ENCODE results near the gene TOMM40. TPM values are rescaled to one million over a fixed set of nuclear protein-coding genes. Genes with fewer than 3 reads are reported as not detected.

The TOMM40 gene
- 57.4 and 71.2 TPM in 2 replicates for total RNA-seq

DNA sequence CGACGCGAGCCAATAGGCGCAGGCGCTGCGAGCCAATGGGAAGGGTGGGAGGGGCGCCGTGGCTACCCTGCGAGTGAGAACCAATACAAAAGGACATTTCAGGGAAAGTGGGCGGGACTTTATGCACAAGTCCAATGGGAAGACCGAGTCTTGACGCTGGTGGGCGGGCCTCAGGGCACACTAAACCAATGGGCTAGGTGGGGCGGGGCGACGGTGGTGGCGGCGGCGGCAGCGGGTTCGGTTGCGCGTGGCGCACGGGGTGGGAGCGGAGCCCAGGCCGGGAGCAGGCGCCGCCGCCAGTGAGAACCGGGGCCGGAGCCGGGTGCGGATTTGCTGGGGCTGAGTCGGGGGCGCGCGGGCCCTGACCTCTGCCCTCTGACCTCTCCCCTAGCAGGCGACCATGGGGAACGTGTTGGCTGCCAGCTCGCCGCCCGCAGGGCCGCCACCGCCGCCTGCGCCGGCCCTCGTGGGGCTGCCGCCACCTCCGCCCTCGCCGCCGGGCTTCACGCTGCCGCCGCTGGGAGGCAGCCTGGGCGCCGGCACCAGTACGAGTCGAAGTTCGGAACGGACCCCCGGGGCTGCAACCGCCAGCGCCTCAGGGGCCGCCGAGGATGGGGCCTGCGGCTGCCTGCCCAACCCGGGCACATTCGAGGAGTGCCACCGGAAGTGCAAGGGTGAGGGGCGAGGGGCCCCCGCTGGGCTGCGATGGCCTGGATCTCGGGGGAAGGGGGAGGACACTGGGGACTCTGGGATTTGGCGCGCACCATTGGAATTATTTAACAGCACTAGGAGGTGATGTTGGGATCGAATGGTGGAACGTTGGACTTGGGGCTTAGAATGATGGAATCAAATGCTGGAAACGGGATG lies at the start of gene TOMM40:
TOMM40 (plus strand) TSS at position 239 of the 867 bp plus-strand sequence; CDS start at position 401, 162 bp downstream.

DNA sequence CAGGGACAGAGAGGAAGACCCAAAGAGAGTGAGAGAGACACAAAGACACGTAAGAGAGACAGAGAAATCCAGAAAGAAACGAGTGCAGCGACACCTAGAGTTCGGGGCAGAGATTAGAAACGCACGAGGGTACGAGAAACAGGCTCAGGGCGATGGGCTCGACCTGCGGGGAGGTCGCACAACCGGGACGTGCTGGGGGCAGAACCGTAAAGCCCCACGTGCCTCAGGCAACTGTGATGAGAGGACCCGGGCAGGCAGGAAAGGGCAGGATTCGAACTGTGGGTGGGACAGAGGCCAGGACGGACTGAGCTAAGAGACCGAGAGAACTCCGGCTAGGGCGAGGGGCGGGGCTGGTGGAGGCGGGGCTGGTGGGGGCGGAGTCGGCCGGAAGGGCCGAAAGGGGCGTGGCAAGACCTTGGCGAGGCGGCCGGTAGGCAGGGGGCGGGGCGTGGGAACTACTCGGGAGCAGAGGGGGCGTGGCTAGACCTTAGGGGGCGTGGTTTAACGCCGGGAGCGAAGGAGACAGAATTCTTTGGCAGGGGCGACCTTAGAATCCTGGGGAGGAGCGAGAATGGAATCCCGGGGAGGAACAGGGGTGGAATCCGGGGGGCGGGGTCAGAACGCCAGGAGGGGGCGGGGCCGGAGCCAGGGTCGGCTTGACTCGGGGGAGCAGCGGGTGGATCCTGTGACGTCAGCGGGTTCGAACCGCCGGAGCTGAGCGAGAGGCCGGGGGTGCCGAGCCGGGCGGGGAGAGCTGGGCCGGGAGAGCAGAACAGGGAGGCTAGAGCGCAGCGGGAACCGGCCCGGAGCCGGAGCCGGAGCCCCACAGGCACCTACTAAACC lies 45.2 kb upstream of the TOMM40 start, which contains the start of gene NECTIN2:
NECTIN2 (plus strand) TSS at position 686 of the 843 bp plus-strand sequence. CDS start 229 bp downstream, outside the sequence.

DNA sequence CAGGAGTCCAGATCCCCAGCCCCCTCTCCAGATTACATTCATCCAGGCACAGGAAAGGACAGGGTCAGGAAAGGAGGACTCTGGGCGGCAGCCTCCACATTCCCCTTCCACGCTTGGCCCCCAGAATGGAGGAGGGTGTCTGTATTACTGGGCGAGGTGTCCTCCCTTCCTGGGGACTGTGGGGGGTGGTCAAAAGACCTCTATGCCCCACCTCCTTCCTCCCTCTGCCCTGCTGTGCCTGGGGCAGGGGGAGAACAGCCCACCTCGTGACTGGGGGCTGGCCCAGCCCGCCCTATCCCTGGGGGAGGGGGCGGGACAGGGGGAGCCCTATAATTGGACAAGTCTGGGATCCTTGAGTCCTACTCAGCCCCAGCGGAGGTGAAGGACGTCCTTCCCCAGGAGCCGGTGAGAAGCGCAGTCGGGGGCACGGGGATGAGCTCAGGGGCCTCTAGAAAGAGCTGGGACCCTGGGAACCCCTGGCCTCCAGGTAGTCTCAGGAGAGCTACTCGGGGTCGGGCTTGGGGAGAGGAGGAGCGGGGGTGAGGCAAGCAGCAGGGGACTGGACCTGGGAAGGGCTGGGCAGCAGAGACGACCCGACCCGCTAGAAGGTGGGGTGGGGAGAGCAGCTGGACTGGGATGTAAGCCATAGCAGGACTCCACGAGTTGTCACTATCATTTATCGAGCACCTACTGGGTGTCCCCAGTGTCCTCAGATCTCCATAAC lies 14.5 kb downstream of the TOMM40 start, which contains the start of gene APOE:
APOE (plus strand) TSS at position 360 of the 724 bp plus-strand sequence. CDS start 829 bp downstream, outside the sequence.

DNA sequence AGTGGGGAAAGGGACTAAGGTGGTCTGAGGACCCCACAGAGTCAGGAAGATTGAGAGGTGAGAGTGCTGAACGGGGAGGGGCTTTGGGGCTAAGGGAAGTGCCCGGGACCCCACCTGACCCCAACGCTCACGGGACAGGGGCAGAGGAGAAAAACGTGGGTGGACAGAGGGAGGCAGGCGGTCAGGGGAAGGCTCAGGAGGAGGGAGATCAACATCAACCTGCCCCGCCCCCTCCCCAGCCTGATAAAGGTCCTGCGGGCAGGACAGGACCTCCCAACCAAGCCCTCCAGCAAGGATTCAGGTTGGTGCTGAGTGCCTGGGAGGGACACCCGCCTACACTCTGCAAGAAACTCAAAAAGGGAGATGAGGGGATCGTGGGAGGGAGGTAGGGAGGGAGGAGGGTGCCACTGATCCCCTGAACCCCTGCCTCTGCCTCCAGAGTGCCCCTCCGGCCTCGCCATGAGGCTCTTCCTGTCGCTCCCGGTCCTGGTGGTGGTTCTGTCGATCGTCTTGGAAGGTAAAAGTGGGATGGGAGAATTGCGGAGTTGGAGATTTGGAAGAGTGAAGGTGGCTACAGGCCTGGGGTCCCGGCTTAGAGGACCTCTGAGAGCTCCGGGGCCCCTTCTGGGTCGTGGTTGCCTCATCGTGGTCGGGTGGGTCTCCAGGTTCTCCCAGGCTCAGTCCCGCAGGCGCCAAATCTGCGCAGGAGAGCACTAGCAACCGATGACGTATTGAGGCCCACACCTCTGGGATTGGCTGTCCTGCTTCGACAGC lies 23.6 kb downstream of the TOMM40 start, which contains the start of gene APOC1:
APOC1 (plus strand) TSS at position 176 of the 774 bp plus-strand sequence; CDS start at position 460, 284 bp downstream.

GRCh38 chr19:44942067-44942571 lies 51.1 kb downstream of the TOMM40 start, which contains the start of gene APOC4:
TSS of gene APOC4 (plus strand) at chr19:44942237. CDS start at chr19:44942278, 41 bp downstream.

Other genes with a start within 250 kb of the TOMM40 start
- gene PVR, start 247.3 kb upstream of the TOMM40 start, total RNA-seq = 149 and 155 TPM in 2 replicates
- 3.2 and 3.9 TPM in 2 replicates for gene CEACAM19, start 219.8 kb upstream of the TOMM40 start, total RNA-seq
- not detected in 2 replicates for gene CEACAM16, start 192.1 kb upstream of the TOMM40 start, total RNA-seq
- gene BCL3, start 142.5 kb upstream of the TOMM40 start, total RNA-seq = 5.5 and 7.7 TPM in 2 replicates
- gene CBLC, start 113.4 kb upstream of the TOMM40 start, total RNA-seq = not detected in 2 replicates
- gene BCAM, start 82.2 kb upstream of the TOMM40 start, total RNA-seq = 14.5 and 27.0 TPM in 2 replicates
- gene NECTIN2, start 45.0 kb upstream of the TOMM40 start, total RNA-seq = 89.5 and 108 TPM in 2 replicates
- gene APOE, start 14.5 kb downstream of the TOMM40 start, total RNA-seq = 0.40 and 0.65 TPM in 2 replicates
- 0.66 and 1.2 TPM in 2 replicates for gene APOC1, start 23.4 kb downstream of the TOMM40 start, total RNA-seq
- not detected in 2 replicates for gene APOC4, start 51.0 kb downstream of the TOMM40 start, total RNA-seq
- not detected in 2 replicates for gene APOC2, start 54.8 kb downstream of the TOMM40 start, total RNA-seq
- gene CLPTM1, start 64.1 kb downstream of the TOMM40 start, total RNA-seq = 43.8 and 54.0 TPM in 2 replicates
- 4.8 and 6.7 TPM in 2 replicates for gene RELB, start 110.2 kb downstream of the TOMM40 start, total RNA-seq
- 22.2 and 25.1 TPM in 2 replicates for gene CLASRP, start 147.8 kb downstream of the TOMM40 start, total RNA-seq
- gene ZNF296, start 185.2 kb downstream of the TOMM40 start, total RNA-seq = 0.40 and 0.65 TPM in 2 replicates
- gene GEMIN7, start 188.0 kb downstream of the TOMM40 start, total RNA-seq = 22.5 and 27.1 TPM in 2 replicates
- gene PPP1R37, start 201.9 kb downstream of the TOMM40 start, total RNA-seq = 27.6 and 31.0 TPM in 2 replicates

Data from thoracic aorta endothelial cell (primary cell).